Mammary epithelial cell (primary cell): ENCODE data around the gene ATP11A.

Experiments
- CTCF ChIP-seq, 2 donors: IDR thresholded peaks in 1 of 2; conservative IDR thresholded peaks in 1 of 2; 2 replicates each; pipeline ENCODE4 v1.5.1; 2011 to 2012; ENCODE audit warnings: inconsistent platforms in 2 of 2, low read length in 2 of 2, mild to moderate bottlenecking in 2 of 2, control low read depth in 1 of 2, low read depth in 1 of 2; ENCODE audit not compliant: insufficient read depth in 1 of 2; ENCODE audit errors: extremely low read depth in 1 of 2
- EZH2 ChIP-seq: IDR thresholded peaks from 2 replicates; pipeline ENCODE4 v1.6.1; 2012; ENCODE audit warnings: low read length, inconsistent platforms, borderline replicate concordance

GRCh38 chr13:112756511-112756966 is 66.7 kb downstream of the ATP11A start:
- no peak for TF ChIP-seq CTCF (conservative IDR thresholded peaks at IDR 0.05 in 1 of 2, IDR thresholded peaks at IDR 0.05 in 1 of 2; ENCODE audit: extremely low read depth in 1 of 2, insufficient read depth in 1 of 2, low read depth in 1 of 2, low read length in 2 of 2)
- TF ChIP-seq EZH2: no peak
